Adipocyte (in vitro differentiated cells): Measurements from ENCODE around the gene VGLL4.
A peak's percentile ranks its signal among the peaks of the same experiment; 100 is the strongest.

ENCODE experiments used
- DNase-seq: peaks from one replicate; pipeline ENCODE4 v3.0.0-alpha.2; 2015; ENCODE audit warnings: low read depth
- H3K27me3 ChIP-seq: replicated peaks from 2 replicates; pipeline ENCODE4 v1.7.0; 2013; ENCODE audit warnings: mild to moderate bottlenecking, low read length, moderate library complexity; ENCODE audit not compliant: control insufficient read depth, insufficient read depth
- H3K36me3 ChIP-seq: 2 replicates; pipeline ENCODE4 v1.7.0; 2013; ENCODE audit warnings: low read length, mild to moderate bottlenecking, moderate library complexity; ENCODE audit not compliant: control insufficient read depth, insufficient read depth, severe bottlenecking
- H3K4me1 ChIP-seq: 2 replicates; pipeline ENCODE4 v1.7.0; 2013; ENCODE audit warnings: mild to moderate bottlenecking, low read length, moderate library complexity; ENCODE audit not compliant: control insufficient read depth, insufficient read depth
- H3K4me3 ChIP-seq: 2 replicates; pipeline ENCODE4 v1.7.0; 2013; ENCODE audit warnings: mild to moderate bottlenecking, low read length, moderate library complexity
- H3K9ac ChIP-seq: 2 replicates; pipeline ENCODE4 v1.7.0; 2013; ENCODE audit warnings: mild to moderate bottlenecking, low read length, moderate library complexity
- H3K9me3 ChIP-seq: 2 replicates; pipeline ENCODE4 v1.7.0; 2013; ENCODE audit warnings: mild to moderate bottlenecking, low read length, moderate library complexity; ENCODE audit not compliant: control insufficient read depth

The VGLL4 gene

DNA sequence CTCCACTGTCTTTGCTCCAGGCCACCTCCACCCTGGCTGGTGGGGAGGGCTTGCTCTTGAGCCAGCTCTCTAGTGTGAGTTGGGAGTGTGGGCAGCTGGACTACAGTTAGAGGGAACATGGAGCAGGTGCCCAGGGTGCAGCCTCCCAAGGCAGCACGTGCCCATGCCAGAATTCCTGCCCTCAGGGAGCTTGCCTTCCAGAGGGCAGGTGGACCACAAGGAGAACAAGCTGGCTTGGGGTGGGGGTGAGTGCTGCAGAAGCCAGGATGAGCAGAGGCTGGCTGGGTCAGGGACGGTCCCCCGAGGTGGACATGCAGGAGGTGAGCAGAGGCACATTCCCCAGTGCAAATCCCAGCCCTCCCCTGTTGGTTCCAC is 89.5 kb downstream of the VGLL4 start:
- no peak for DNase-seq
- H3K27me3 ChIP-seq, result no peaks in the 10 kb centered on the region
- H3K4me1 ChIP-seq, result peaks cover 53% of the 10 kb centered on the region
- H3K4me3 ChIP-seq, result no peak overlapping the region
- H3K9me3 ChIP-seq, result no peaks in the 10 kb centered on the region
- peaks cover 34% of the 10 kb centered on the region for H3K36me3 ChIP-seq
- no peak overlapping the region for H3K9ac ChIP-seq

DNA sequence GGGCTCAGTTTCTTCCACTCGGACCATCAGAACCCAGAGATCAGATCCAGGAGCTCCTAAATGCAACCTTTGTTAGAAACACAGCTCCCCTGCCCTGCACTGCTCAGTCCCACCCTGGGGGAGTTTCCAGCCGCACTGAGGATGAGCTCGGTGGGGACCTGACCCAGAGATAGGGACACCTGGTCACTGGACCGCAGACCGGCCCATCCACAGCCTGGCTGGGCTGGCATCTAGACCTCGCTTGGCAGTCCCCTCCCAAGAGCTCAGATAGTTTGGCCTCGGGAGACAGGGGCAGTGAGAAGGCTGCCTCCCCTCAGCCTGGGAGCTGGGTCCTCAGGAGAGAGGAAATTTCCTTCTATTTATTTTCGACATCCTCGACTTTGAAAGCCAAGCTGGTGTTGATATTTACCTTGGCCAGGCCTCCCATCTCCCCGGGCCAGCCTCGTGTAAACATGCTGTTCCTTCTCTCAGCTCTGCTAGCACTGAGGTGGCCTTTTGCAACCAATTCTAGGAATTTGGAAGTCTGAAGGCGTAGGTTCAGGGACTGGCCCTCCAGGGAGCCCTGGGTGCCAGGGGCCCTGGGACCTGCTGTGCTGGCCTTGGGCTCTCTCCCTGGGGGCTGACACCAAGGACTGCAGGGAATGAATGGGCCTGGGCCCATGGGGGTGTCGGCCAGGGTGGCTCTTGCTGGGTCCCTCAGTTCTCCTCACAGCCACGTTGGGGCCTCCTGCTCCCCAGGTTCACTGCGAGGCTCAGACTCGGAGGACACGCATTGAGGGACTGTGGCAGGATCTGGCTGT is 90.1 kb downstream of the VGLL4 start:
- Histone ChIP-seq H3K27me3 (no peaks in the 10 kb centered on the region), H3K4me3 (no peak overlapping the region), H3K4me1 (peaks cover 59% of the 10 kb centered on the region), H3K9me3 (no peaks in the 10 kb centered on the region), H3K36me3 (peaks cover 28% of the 10 kb centered on the region), H3K9ac (no peak overlapping the region)
- DNase-seq, result peak; percentile 75

DNA sequence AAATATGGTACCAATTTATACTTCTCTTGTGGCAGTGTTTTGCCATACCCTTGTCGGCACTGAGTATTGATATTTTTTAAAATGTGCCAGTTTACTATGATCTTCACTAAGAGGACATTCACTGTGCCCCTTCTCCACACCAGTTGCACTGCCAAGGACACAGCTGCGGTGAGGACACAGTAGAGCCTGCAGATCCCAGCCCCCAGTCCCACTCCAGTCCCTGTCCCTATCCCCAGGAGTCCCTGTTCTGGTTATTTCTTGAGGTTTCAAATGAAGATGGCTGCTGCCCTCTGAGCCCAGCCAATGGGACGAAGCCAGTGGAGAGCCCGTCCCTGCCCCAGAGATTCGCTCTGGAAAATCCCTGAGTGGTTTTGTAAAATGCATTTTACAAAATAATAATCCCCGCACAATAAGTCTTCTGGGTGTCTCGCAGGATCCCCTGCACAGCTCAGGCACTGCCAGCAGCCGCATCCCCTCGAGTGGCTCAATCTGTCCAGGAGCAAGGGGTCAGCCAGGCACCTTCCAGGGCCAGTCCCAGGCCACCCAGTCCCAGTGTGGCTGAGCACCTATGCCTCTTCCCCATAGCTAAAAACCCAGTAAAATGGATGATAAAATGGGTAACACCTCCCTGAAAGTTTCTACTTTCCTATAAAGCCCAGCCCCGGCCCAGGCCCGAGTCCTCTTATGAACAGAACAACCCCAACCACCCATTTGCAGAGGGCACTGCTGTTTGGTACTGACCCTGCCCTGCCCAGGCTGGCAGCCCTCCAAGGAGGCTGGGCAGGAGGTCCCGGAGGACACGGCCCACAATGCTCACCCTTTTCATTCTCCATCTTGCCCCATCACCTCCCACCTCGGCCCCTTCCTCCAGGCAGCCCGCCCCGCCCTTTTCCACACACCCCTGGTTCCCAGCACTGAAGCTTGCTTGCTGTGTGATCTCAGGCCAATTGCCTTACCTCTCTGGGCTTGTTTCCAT is 91.1 kb downstream of the VGLL4 start:
- peaks cover 54% of the 10 kb centered on the region for H3K4me1 ChIP-seq
- peaks cover under 1% of the 10 kb centered on the region for H3K9me3 ChIP-seq
- no peak overlapping the region for H3K4me3 ChIP-seq
- H3K9ac ChIP-seq, result no peak overlapping the region
- DNase-seq, result no peak
- H3K27me3 ChIP-seq, result no peaks in the 10 kb centered on the region
- peaks cover 19% of the 10 kb centered on the region for H3K36me3 ChIP-seq

DNA sequence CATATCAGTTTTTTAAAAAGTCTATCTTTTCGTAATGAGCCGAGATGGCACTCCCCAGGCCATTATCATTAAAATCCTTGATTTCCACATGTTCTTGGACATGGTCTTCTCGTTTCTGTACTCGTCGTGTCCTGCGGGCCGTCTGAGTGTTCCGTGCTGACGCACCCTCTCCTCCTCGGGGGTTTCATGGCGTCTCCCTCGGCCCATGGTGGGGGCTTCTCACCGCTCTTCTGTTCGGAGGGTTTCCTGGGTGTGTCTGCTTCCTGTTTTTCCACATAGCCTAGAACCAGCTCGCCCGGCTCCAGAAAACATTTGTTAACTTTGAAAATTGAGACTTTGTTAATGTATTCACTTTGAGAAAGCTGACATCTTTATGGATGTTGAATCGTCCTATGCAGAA is 92.7 kb downstream of the VGLL4 start:
- no peak for DNase-seq
- Histone ChIP-seq H3K36me3 (peaks cover 19% of the 10 kb centered on the region), H3K9ac (peak overlapping the region; percentile 73), H3K4me1 (peaks cover 43% of the 10 kb centered on the region), H3K27me3 (no peaks in the 10 kb centered on the region), H3K9me3 (peaks cover 6% of the 10 kb centered on the region), H3K4me3 (peak overlapping the region; percentile 51)

DNA sequence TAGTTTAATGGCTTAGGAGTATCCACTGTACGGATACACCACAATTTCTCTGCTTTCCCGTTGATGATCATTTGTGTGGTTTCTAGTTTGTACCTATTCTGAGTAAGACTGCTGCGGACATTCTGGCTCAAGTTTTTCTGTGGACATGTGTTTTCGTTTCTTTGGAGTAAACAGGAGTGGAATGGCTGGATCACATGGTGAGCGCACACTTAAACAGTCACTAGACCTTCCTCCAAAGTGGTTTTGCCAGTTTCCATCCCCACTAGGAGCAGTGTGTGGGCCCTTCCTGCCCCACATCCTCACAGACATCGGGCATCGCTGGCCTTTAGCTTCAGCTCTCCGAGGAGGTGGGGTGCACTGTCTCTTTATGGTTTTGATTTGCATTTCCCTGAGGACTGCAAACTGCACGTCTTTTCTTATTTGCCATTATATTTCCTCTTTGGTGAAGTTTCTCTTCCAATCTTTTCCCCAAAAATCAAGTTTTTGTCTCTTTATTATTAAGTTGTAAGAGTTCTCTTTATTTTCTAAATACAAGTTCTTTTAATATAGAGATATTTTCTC is 94.1 kb downstream of the VGLL4 start:
- peaks cover 6% of the 10 kb centered on the region for H3K9me3 ChIP-seq
- peak overlapping the region; percentile 8 for H3K4me3 ChIP-seq
- H3K4me1 ChIP-seq, result peaks cover 54% of the 10 kb centered on the region
- H3K27me3 ChIP-seq, result no peaks in the 10 kb centered on the region
- peak overlapping the region; percentile 73 for H3K9ac ChIP-seq
- peaks cover 6% of the 10 kb centered on the region for H3K36me3 ChIP-seq
- peak; percentile 36 for DNase-seq

DNA sequence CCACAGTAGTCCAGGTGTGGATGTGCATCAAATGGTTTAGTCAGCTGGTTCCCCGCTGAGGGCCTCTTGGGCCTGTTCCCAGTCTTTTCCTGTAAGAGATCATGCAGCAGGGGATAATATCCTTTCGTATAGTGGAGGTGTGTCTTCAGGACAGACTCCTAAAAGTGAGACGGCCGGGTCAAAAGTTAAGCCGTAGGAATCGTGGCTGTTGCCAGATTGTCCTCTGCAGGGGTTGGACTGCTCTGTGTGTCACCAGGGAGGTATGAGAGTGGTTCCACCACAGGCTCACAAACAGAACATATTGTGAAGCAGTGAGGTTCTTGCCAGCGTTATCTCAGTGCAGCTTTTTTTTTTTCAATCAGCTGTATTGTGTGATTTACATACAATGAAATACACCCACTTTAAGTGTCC is 95.0 kb downstream of the VGLL4 start:
- Histone ChIP-seq H3K27me3 (no peaks in the 10 kb centered on the region), H3K36me3 (no peaks in the 10 kb centered on the region), H3K9ac (peak overlapping the region; percentile 73), H3K4me1 (peaks cover 56% of the 10 kb centered on the region), H3K9me3 (peaks cover 6% of the 10 kb centered on the region), H3K4me3 (no peak overlapping the region)
- DNase-seq, result peak; percentile 70

DNA sequence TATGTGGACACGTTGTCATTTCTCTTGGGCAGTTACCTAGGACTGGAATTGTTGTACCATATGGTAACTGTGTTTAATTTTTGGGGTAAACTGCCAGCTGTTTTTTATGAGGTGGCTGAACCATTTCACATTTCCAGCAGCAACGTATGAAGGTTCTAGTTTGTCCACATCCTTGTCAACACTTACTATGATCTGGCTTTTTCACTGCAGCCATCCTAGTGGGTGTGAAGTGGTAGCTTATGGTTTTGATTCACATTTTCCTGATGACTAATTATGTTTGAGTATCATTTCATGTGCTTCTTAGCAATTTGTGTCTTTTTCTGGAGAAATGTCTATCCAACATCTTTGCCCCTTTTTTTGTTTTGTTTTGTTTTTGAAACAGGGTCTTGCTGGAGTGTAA is 96.2 kb downstream of the VGLL4 start:
- no peak overlapping the region for H3K9ac ChIP-seq
- no peaks in the 10 kb centered on the region for H3K27me3 ChIP-seq
- H3K4me1 ChIP-seq, result peaks cover 52% of the 10 kb centered on the region
- no peak overlapping the region for H3K4me3 ChIP-seq
- DNase-seq, result no peak
- H3K9me3 ChIP-seq, result peaks cover 6% of the 10 kb centered on the region
- H3K36me3 ChIP-seq, result no peaks in the 10 kb centered on the region

DNA sequence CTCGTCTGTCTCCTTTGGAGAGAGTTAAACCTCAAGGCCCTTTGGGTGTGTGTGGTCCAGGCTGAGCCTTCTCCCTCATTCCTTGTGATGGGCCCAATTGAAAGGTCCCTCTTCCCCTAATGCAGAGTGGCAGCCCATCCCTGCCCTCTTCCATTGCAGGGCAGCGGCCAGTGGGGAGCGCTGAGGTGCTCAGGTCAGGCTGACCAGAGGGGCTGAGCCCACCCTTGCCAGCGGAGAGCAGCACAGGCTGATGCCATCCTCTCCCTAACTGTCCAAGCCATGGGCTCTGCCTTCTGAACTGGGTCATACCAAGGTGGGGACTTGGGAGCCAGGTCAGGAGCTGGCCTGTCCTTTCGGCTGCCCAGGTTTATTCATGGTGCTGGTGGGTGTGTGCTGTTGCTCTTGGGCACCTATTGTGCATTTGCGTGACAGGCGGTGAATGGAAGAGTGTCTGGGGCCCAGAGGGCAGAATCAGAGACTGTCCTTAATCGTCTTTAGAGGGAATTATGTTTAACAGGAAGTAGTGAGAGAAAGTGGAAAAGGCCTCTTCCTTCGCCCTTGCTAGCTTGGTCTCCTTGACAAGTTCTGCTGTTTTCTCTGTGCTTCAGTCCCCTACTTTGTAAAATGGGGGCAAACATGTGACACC is 96.9 kb downstream of the VGLL4 start:
- Histone ChIP-seq H3K27me3 (no peaks in the 10 kb centered on the region), H3K9ac (no peak overlapping the region), H3K36me3 (no peaks in the 10 kb centered on the region), H3K4me1 (peaks cover 52% of the 10 kb centered on the region), H3K9me3 (peaks cover 6% of the 10 kb centered on the region), H3K4me3 (no peak overlapping the region)
- no peak for DNase-seq

DNA sequence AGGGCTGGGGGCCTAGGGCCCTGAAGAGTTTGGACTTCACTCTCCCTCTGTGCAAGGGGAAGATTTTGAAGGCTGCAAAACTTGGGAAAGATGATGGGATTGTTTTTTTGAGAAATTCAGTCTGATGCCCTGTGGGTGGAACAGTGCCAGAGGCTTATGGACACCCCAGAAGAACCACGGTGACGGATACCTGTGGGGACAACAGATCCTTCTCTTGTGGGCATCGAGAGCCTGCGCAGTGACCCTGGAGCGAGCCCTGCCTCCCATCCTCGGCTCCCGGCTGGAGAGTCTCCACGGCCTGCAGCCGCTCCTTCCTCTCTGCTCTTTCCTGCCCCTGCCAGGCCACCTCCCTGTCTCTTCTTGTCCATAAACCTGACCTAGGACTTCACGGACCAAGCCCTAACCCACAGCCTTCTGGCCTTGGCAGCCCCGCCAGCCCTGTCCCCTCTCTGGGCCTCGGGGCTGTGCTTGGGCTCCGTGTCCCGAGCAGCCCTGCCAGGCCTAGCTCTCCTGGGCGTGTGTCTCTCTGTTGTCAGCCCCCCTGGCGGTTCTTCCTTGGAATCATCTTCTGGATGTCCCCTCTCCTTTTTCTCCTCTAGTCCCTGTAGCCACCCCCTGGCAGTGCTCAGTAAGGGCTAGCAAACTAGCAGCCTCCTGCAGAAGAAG is 98.4 kb downstream of the VGLL4 start:
- H3K4me3 ChIP-seq, result peak overlapping the region; percentile 40
- H3K27me3 ChIP-seq, result no peaks in the 10 kb centered on the region
- DNase-seq, result no peak

DNA sequence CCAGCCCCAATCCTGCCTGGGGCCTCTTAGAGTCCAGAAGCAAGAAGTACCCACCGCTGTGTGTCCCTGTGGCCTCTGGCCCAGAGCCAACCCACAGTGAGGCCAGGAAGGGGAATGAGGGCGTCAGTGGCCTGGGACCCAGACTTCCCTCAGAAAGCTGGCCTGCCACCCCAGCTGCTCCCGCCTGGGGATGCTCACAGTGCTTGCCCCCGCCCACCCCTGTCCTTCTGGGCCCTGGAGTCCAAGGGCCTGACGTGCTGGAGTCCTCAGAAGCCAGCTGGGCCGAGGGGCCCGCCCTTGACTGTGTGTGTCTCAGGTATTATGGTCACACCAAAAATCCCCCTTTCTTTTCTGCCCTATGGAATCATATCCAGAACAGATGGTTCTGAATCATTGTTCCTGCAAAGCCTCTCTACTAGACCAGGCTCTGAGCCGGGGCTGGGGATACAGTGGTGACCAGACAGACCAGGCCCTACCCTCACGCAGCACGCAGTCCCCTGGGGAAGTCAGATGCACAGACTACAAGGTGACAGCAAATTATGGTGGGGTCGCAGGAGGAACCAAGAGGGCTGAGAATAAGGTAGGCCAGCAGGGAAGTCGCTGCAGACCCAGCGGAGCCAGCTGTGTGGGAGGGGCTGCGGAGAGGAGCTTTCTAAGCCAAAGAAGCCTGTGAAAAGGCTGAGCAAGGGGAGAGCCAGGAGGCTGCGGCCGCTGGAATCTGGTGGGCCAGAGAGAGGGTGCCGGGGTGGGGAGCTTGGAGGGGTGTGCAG is 99.1 kb downstream of the VGLL4 start:
- Histone ChIP-seq H3K4me1 (peaks cover 34% of the 10 kb centered on the region), H3K4me3 (peak overlapping the region; percentile 40), H3K9me3 (peaks cover 6% of the 10 kb centered on the region), H3K36me3 (no peaks in the 10 kb centered on the region), H3K9ac (peak overlapping the region; percentile 87), H3K27me3 (no peaks in the 10 kb centered on the region)
- no peak for DNase-seq

More for the DNA sequence above, 98.4 kb downstream of the VGLL4 start:
- H3K36me3 ChIP-seq, result no peaks in the 10 kb centered on the region
- peaks cover 6% of the 10 kb centered on the region for H3K9me3 ChIP-seq
- peaks cover 41% of the 10 kb centered on the region for H3K4me1 ChIP-seq
- peak overlapping the region; percentile 87 for H3K9ac ChIP-seq
